ENCODE measurements around the gene PA2G4.
"Not testable (repeated sequence)": the region's sequence is repeated elsewhere in the genome, so short reads cannot be mapped to it uniquely, and the experiment has no call there.

The PA2G4 gene

DNA sequence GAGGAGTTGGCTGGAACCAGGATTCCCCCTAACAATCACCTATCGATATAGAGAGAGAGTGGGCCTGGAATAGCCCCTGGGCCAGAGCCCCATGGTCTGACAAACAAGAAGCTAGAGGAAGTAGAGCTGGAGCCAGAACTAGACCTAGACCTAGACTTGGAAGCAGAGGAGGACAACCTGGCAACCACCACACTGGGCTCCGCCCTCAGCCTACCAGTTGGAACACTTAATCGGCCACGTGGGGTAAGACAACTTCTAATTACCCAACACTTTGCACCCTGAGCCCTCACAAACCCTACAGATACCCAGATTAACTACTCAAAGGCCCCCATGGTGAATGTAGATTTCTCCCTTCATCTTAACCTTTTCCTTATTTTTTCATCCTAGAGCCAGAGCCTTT lies 4.6 kb upstream of the PA2G4 start:
- no peak for DNase-seq (ENCODE audit: low spot score)

DNA sequence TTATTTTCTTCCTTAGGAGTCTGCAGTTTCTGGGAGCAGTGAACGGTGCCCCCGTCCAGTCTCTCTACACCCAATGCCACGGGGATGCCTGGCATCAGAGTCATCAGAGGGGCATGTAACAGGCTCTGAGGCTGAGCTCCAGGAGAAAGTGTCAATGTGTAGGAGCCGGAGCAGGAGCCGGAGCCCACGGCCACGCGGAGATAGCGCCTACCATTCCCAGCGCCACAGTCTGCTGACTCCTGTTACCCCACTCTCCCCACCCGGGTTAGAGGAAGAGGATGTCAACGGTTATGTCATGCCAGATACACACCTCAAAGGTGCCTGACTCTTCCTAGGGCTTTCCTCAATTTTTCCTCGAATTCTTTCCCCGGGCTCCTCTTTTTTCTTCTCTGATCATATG lies 3.3 kb upstream of the PA2G4 start:
- DNase-seq (ENCODE audit: low spot score): no peak

DNA sequence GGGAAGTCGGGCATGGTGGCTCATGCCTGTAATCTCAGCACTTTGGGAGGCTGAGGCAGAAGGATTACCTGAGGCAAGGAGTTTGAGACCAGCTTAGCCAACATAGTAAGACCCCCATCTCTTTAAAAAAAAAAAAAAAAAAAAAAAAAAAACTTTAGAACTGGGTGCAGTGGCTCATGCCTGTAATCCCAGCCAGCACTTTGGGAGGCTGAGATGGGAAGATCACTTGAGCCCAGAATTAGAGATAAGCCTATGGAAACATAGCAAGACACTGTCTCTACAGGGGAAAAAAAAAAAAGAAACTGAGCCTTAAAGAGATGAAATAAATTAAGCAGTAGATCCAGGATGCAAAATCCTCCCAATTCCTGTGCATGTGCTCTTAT lies 1.7 kb upstream of the PA2G4 start:
- no peak for DNase-seq (ENCODE audit: low spot score)

DNA sequence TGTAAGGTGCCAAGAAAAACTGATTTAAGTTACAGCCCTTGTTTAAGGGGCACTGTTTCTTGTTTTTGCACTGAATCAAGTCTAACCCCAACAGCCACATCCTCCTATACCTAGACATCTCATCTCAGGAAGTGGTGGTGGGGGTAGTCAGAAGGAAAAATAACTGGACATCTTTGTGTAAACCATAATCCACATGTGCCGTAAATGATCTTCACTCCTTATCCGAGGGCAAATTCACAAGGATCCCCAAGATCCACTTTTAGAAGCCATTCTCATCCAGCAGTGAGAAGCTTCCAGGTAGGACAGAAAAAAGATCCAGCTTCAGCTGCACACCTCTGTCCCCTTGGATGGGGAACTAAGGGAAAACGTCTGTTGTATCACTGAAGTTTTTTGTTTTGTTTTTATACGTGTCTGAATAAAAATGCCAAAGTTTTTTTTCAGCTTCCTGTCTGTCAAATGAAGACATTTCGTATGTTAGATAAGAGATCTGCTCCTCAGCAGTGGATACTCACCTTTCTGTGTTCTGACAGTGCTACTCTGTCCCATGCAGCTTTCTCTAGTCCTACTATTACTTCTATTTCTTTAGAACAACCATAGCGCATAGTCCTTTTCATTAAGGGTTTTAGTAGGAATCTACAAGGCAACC lies 1.2 kb upstream of the PA2G4 start:
- DNase-seq (ENCODE audit: low spot score): no peak

DNA sequence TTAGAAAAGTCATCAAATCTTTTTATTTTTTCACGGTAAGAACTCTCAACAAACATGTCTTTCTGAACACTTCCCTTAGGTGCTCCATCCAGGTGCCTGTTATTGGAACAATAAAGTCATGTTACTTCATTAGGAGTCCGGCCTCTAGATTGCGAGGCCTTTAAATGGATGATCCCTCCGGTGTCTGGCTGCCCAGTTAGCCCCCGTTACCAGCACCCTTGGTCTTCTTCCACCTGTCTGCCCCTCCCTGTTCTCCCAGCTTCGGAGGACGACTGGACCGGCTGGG lies 593 bp upstream of the PA2G4 start:
- no peak for DNase-seq (ENCODE audit: low spot score)

DNA sequence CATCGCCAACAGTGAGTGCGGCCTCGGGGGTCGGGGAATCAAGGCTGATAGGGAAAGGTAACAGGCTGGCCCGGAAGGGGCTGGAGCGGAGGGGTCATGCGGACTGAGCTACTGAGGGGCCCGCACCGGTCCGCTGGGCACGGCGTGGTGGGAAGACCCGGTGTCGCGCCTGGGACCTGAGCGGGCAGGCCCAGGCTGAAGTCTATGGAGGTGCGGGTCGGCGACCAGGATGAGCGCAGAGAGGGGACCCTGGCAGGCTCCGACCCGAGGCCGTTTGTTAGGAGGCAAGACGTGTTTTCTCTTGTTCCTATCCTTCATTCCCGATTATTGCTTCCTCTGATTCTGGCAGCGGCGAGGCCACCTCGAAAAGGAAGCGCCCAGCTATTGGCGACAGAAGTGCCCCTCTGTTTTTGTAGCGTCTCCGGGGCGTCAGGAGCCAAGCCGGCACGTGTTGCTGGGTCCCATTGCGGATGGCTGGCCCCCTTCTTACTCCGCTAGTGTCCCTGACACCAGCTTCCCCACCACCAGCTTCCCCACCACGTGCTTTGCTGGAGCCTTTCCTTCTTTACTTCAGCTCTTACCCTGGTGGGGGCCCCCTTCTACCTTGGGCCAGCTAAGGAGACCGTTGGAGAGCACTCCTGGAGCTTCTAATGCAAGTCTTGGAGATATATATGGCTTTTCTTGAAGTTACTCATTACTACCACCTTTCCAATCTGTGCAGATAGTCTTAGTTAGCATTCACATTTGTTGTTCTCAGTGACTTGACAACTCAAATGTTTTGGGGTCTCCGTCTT lies 653 bp downstream of the PA2G4 start:
- no peak for DNase-seq (ENCODE audit: low spot score)

DNA sequence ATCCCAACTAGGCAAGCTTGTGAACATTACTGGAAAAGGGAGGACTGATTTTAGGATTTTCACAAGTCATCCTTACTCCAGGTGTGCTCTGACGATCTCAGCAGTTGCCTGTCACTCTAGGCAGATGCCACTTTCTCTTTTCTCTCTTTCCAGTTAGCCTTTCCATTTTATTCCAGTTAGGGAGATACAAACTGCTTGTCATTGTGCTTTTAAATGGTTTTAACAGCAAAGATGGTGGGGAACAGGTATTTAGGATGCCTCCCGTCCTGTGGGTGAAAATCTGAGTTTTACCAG lies 1.2 kb downstream of the PA2G4 start:
- DNase-seq (ENCODE audit: low spot score): no peak

DNA sequence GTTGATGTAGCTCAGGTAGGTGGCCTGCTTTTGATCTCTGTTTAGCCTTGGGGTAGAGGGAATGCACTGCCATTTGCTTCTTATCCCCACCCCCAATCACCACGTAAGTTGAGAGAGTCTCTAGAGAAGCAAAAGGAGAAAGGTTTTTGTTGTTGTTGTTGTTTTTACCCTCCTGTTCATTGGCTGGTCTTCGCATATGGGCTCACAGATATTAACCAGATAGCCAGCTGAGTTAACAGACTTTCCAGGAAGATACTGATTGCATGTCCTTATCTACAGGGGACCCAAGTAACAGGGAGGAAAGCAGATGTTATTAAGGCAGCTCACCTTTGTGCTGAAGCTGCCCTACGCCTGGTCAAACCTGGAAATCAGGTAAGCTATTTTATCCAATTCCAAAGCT lies 2.9 kb downstream of the PA2G4 start:
- no peak for DNase-seq (ENCODE audit: low spot score)

DNA sequence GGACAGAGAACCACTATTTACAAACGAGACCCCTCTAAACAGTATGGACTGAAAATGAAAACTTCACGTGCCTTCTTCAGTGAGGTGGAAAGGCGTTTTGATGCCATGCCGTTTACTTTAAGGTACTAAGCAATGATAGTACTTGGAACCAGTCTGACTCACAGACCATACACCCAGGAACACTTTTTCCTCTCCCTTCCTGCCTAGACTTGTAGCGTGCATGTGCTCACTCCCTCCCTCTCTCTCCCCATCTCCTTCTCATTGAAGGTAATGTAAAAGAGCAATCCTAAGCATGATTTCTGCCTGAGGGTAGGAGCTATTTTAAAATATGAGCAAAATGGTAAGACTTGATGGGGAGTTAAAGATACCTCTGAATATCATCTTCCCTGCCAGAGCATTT lies 6.2 kb downstream of the PA2G4 start:
- no peak for DNase-seq (ENCODE audit: low spot score)

DNA sequence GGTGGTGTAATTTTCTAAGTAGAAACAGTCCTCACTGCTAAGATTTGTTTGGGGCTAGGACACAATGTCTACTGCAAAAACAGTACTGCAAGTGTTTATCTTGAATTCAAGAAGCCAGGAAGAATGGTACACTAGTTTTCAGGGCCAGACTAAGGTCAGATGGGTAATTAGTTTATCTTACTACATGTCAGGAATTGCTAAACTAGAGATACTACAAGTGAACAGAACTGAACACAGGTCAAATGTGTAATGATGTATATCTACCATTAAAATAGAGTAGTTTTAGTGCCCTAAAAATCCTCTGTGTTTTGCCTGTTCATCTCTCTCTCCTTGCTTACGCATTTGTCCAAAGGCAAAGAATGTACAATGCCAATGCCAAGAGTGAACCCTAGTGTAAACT lies 9.7 kb downstream of the PA2G4 start:
- no peak for DNase-seq (ENCODE audit: low spot score)

DNA sequence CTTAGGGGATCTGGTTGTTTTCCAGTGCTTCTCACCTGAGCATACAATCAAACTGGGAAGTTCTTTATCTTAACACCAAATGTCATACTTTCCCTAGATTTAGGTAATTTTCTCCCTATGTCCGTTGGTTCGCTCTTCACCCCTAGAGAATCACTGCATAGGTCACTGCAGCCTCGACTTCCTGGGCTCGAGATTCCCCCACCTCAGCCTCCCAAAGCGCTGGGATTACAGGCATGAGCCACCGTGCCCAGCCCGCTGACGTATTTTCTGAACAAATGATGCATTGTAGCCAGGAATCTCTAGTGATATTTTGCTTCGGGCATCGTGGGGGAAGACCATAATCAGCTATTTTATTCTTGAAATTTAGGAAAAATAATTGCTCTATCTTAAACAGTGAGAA lies 11.0 kb downstream of the PA2G4 start:
- DNase-seq (ENCODE audit: low spot score): no peak

DNA sequence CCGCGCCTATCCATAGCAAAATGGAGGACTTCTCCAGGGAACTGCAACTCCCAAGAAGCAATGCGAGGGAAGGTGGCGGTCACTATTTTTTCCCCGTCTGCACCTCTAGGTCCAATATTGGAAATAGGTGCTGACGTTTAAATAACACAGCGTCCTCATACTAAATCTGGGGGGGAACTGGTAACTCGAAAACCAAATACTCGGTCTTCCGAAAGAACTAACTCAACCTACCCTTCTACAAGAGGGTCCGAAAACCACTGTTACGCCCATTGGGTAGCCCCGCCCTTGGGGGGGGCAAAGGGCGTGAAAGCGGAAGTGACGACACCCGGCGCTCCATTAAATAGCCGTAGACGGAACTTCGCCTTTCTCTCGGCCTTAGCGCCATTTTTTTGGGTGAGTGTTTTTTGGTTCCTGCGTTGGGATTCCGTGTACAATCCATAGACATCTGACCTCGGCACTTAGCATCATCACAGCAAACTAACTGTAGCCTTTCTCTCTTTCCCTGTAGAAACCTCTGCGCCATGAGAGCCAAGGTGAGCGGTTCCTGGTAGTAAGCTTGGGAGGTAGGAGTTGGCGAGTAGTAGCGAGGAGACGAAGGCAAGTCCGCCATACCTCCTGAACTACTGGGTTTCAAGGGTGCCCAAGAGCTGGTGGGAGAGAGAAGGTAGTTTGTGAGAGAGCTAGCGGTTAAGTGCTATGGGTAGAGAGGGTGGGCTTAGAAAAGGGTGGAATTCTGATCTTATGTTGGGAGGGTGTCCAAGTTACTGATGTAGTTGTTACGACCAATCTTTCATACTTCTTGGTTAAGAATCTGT lies 12.1 kb downstream of the PA2G4 start, which contains the start of gene RPL41:
RPL41 (plus strand) TSS at position 367 of the 815 bp plus-strand sequence.
- peak; percentile 83 for DNase-seq (ENCODE audit: low spot score)

DNA sequence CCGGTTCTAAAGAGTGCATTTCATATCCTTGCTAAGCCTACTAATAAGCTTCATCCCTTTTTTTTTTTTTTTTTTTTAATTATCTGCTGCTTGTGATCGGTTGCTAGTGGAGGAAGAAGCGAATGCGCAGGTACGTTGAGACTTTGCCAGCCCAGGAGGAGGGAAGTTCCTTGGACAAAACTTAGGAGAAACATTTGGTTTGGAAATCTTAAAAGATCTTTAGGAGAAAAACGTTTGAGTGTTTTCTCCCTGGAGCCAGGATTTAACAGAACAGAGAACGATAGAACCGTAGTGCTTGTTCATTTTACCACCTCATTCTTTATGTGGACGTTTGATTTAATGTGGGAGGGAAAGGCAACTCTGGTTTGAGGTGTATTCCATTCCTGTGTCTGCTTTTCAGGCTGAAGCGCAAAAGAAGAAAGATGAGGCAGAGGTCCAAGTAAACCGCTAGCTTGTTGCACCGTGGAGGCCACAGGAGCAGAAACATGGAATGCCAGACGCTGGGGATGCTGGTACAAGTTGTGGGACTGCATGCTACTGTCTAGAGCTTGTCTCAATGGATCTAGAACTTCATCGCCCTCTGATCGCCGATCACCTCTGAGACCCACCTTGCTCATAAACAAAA lies 12.8 kb downstream of the PA2G4 start:
- not testable (repeated sequence) for DNase-seq (ENCODE audit: low spot score)

DNA sequence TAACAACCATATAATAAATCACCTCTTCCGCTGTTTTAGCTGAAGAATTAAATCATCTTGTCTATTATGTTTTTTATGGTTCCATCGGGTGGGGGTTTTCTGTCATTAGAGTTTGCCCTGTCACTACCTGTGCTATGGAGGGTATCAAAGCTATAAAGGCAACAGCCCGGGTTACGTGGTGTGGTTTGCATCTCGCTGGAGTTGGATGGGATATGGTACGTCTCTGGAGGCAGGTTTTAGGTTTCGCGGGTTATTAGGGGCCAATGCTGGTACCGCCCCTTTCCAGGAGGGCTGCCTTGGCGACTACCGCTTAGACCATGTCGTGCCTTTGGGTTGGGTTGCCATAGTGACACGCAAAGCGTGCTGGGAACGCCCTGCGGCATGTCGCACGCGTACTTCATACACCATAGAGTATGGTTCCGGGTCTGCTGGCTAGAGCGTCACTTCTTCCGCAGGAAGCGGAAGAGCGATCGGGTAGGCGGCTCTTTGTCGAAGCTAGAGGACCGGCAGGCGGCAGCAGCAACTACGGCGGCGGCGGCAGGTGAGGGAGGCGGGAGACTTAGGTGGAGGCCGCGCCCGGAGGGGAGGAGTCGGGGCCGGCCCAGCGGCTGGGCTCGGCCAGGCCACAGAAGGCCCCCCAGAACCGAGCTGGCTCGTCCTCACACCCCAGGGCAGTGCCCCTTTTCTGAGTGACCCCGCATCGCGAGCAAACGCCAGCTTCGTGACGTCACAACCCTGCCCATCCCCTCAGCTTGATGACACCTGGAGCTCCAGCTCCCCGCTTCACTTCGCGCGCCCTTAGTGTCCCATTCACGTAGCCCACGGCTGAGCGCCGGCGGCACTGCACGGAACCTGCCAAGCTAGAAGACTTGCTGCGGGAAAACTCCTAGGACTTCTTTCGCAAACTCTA lies 13.7 kb downstream of the PA2G4 start, which contains the start of gene ZC3H10:
ZC3H10 (plus strand) TSS at position 489 of the 910 bp plus-strand sequence. CDS start 2,297 bp downstream, outside the sequence.
- DNase-seq (ENCODE audit: low spot score): peak; percentile 96

DNA sequence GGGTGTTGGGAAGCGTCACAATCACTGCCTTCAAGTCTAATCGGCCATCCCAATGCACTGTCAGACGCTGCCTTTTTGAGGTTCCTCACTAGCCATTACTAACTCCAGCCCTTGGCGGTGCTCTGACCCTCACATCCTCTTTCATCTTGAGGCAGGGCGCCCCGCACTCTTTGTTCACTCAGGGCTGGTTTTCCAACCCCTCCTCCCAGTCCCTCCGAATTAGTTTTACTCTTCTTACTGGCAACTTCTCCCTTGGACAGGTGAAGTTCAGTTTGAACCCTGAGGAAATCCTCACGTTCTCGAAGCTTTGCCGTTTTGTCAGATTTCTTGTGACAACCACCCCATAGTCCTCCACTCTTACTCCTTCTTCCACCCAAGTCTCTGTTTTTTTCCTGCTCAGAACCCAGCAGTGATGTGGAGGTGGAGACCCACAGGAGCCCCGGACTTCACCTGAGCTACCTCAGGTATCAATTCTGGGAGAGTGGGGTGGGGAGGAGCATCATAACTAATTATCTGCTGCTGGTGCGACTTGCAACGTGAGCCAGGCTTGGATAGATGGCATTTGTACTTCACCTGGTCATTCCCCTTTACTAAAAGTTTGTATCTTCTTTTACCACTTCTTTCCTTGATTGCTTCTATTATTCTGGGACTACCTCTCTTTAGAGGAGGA lies 14.5 kb downstream of the PA2G4 start:
- no peak for DNase-seq (ENCODE audit: low spot score)

DNA sequence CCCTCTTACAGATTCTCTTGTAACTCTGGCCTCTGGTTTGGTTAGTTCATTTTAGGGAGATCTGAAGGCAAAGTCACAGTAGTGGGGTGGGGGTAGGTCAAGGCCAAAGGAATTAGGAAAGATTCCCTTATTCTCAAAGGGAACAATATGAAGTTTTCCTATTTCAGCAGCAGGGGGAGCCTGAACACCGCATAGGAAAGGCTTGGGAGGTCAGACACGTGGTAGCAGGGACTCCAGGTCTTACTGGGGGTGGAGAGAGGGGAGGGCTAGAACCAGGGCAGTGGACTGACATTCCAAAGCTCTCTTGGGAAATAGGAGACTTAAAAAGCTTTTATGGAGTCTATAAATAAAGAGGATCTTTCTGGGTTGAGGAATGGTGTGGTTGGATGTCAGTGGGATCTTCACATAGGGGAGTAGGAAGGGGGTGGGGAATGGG lies 15.0 kb downstream of the PA2G4 start:
- DNase-seq (ENCODE audit: low spot score): peak; percentile 89

DNA sequence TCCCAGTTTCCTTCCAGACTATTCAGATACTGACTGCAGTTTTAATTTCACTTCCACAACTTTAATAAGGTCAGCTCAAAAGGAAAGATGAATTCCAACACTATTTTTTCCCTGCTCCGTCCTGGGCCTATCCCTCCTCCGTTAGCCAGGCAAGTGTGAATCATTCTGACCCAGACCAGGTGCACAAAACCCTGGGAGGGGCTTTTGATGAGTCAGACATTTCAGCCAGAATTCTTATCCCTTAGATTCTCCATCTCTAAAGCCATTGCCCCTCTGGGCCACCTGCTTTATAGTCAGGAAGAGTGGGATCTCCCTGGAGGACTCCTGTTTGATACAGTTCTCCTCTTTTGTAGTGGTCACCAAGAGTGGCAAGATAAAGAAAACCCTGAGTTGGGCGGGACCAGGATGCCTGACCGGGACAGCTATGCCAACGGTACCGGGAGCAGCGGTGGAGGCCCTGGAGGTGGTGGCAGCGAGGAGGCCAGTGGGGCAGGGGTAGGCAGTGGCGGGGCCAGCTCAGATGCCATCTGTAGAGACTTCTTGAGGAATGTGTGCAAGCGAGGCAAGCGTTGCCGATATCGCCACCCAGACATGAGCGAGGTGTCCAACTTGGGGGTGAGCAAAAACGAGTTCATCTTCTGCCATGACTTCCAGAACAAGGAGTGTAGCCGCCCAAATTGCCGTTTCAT lies 15.9 kb downstream of the PA2G4 start:
- DNase-seq (ENCODE audit: low spot score): no peak

DNA sequence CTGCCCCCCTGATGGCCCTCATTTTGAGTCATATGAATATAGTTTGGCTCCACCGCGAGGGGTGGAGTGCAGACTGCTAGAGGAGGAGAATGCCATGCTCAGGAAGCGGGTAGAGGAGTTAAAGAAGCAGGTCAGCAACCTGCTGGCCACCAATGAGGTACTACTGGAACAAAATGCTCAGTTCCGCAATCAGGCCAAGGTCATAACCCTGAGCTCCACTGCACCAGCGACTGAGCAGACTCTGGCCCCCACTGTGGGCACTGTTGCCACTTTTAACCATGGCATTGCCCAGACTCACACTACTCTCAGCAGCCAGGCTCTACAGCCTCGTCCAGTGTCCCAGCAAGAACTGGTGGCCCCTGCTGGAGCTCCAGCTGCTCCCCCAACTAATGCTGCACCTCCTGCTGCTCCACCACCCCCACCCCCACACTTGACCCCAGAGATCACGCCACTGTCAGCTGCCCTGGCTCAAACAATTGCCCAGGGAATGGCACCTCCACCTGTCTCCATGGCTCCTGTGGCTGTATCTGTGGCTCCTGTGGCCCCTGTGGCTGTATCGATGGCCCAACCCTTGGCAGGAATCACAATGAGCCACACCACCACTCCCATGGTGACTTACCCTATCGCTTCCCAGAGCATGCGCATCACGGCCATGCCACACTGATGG lies 17.0 kb downstream of the PA2G4 start:
- no peak for DNase-seq (ENCODE audit: low spot score)

DNA sequence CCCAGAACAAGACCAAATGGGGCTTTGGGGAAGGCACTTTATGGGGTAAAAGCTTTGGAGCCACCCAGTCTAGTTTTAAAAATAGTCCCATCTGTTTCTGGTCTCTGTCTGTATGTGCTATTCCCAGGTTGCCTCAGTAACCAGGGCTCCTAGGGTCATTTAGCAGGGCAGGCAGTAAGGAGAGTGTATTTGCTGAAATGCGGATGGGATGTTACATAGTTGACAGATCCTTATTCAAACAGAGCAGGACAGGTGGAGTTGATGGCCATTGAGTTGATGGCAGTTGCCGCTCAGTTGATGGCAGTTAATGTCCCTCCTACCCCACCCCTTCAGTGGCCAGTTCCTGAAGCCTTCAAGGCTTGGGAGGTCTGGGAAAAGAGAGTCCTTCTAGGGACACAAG lies 18.3 kb downstream of the PA2G4 start:
- no peak for DNase-seq (ENCODE audit: low spot score)

DNA sequence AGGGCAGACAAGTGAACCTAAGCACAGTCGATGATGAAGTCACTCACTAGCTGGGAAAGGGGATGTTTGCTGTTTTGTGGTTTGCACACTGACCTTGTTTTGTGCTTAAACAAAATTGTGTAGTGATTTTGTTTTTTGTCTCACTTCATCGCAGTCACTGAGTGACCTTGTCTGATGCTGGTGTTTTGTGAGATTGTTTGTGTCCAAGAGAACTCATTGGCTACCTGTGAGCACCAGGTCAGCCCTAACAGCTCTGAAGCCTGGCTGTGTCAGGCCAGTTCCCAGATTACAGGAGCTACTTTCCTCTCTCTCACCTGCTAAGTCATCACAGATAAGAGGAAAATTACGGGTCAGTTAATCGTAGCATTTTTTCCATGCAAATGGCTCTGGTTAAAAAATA lies 19.8 kb downstream of the PA2G4 start:
- no peak for DNase-seq (ENCODE audit: low spot score)

All from AG08396 (cell line).